Measurements from ENCODE around the gene PNLDC1.
"Not testable (repeated sequence)": the region's sequence is repeated elsewhere in the genome, so short reads cannot be mapped to it uniquely, and the experiment has no call there.

PNLDC1 gene

DNA sequence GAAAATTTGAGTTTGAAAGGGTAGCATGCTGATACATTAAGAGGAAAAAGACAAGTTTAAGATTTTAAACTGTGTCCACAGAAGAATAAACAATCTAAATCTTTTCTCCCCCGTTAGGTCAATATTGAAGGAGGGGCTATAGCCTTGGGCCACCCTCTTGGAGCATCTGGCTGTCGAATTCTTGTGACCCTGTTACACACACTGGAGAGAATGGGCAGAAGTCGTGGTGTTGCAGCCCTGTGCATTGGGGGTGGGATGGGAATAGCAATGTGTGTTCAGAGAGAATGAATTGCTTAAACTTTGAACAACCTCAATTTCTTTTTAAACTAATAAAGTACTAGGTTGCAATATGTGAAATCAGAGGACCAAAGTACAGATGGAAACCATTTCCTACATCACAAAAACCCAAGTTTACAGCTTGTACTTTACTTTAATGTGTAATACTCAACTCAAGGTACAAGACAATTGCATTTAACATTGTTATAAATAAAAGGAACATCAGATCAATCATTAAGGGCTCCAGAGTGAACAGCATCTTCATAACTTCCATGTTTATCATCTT is 21.5 kb upstream of the PNLDC1 start:
- DNase-seq, result no peak

DNA sequence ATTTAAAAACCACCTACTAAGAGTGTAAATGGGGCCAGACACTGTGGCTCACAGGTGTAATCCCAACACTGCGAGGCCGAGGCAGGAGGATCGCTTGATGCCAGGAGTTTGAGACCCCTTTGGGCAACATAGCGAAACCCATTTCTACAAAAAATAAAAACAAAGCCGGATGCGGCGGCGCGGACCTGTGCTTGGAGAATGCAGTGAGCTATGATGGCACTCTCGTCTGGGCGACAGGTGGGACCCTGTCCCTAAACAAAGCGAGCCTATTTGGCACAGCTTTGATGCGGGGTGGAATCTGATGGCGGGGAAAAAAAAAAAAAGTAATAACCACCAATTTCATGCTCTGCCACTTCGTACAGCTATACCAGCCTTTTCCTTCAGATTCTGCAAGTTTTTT is 11.8 kb upstream of the PNLDC1 start:
- no peak for DNase-seq

DNA sequence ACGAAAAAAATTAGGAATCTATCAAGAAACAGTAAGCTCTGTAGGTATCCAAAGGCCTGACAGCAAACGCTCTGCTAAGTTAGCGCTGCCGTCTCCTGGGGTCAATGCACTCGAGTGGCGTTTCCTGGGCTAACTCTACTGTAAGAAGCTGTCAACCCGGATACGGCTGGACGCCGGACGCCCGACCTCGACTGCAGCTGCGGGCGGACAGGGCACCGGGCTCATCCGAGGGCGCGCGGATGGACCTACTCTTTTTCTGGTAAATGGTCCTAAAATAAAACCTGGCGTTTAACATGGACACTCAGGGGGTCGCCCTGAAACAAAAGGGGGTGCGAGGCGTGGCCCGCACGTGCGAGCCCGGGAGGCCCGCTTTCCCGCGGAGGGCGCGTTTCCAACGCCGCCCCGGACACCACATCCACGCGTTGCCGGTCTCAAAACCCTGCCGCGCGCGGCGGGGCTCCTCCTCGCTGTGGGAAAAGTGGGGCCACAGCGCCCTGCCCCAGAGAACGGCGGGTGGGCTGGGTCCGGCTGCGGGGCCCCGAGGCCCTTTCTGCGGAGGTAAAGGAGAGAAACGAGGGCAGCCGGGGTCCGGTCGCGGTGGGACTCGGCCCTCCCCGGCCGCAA is 11.2 kb upstream of the PNLDC1 start:
- DNase-seq, result peak; percentile 51

DNA sequence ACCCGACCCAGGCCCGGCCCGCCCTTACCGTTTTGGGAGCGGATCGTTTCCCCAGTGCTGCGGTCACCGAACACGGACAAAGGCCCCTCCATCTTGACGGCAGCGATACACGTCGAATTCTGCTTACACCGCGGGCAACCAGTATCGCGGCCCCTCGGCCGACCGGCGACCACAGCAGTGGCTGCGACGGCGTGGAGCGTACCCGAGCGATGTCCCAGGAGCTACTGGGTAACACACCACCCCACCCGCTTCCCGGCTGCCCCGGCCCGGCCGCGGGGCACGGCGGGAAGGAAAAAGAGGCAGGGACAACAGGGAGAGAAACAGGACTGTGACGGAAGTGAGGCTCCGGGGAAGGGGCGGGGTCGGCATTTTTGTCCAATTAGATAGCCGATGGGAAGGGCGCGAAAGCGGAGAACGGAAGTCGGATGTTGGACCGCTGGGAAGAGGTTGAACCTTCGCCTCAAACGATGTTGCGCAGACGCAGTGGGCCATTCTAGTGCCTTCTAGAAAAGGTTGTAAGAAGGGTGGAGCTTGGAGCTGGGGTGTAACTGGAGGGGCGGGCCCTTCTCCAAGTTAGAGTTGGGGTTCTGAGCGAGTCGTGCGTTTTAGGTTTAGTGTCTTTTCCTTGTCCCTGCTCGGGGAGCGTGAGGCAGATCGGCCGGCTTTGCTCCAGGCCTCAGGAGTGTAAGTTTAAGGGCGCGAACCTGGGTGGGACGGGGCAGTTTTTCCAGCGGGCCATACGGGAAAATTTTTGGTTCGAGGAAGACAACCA is 10.5 kb upstream of the PNLDC1 start, which contains the start of gene TCP1:
Gene TCP1, minus strand, starts transcription at position 226 of the 772 bp plus-strand sequence. Its CDS starts 134 bp downstream, at position 92.
- DNase-seq, result peak; percentile 100

DNA sequence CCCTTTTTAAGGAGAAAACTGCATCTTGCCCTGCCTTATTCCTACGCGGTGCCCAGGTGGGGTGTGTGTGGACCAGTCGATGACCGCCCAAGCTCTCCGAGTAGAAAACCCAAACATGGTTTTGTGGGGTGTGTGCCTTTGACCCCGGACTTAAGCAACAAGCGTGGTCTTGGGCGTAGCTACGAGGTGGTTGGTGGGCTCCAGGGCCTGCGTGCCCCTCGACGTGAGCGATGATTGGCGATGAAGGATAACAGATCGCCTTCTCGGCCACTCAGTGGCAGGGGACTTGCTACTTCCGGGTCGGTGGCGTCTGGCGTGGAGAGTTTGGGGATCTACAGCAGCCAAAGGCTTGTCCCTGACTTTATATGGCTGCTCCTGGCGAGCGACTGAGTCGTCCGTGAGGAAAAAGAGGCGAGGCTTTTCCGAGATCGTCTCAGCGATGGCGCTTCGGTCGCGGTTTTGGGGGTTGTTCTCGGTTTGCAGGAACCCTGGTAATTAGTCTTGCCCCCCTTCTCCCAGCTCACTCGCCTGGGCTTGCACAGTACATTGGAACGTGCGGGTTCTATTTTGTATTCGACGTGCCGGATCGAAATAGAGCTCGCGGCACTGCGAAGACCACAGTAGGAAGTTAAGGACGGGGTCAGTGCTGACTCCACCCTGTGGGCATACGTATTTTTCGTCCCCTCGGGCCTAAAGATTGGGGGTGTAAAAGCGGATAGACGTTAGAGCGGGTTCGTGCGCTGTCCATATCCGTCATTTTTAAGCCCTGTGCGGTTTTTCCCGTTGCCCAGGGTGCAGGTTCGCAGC is 9.7 kb upstream of the PNLDC1 start, which contains the start of gene MRPL18:
Gene MRPL18, plus strand, starts transcription at position 319 of the 807 bp plus-strand sequence. Its CDS starts 121 bp downstream, at position 440.
- peak; percentile 98 for DNase-seq

DNA sequence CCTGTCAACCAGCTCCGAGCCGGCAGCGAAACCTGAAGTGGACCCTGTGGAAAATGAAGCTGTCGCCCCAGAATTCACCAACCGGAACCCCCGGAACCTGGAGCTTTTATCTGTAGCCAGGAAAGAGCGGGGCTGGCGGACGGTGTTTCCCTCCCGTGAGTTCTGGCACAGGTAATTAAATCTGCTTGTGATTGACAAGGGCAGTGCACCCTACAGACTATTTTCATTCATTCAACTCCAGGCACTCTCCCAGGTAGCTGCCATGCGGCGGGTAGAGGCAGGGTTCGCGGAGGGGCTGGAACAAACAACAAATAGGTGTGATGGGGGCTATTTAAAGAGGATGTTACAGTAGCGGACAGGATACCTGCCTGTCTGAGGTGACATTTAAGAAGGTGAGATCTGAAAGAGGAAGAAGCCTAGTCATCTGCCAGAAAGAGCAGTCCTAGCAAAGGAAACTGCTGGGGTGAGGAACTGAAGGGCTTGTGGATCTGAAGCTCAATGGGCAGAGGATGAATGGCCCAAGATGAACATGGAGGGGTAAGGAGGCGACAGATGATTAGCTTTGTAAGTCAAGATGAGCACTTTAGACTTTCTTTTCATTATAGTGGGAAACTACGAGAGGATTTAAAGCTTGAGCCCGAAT is 9.0 kb upstream of the PNLDC1 start:
- peak; percentile 27 for DNase-seq

- not testable (repeated sequence) for DNase-seq
These were observed 5.1 kb upstream of the PNLDC1 start for GRCh38 chr6:159794976-159795375.

DNA sequence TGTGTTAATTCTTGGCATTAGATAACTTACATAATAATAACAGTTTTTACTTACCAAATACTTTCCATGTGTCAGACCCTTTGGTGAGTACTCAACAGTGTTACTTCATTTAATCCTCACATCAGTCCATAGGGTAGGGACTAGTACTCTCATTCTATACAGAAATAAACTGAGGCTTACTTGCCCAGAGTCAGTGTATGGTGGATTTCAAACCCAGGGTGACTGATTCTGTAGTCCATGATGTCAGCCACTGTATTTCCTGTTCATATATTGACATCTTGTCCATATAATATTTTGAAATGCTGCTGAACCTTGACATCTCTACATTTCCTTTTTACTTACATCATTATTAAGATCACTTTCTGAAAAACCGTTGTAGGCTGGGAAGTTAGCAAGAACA is 2.5 kb upstream of the PNLDC1 start:
- DNase-seq, result no peak

DNA sequence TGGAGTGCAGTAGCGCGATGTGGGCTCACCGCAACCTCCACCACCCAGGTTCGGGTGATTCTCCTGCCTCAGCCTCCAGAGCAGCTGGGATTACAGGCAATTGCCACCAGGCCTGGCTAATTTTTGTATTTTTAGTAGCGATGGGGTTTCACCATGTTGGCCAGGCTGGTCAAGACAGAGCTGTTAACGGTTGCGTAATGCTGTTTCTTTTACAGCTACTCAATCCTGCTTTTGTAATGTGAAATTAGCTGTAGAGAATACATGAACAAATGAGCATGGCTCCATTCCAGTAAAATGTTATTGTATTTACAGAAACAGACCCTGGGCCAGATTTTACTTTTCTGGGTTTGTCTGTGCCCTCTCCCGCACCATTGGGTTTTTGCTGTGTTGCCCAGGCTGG is 1.9 kb downstream of the PNLDC1 start:
- DNase-seq, result no peak

- DNase-seq, result no peak
These were observed 4.4 kb downstream of the PNLDC1 start for GRCh38 chr6:159804504-159804903.

GRCh38 chr6:159805440-159806020 is 5.5 kb downstream of the PNLDC1 start:
- DNase-seq, result peak; percentile 55

DNA sequence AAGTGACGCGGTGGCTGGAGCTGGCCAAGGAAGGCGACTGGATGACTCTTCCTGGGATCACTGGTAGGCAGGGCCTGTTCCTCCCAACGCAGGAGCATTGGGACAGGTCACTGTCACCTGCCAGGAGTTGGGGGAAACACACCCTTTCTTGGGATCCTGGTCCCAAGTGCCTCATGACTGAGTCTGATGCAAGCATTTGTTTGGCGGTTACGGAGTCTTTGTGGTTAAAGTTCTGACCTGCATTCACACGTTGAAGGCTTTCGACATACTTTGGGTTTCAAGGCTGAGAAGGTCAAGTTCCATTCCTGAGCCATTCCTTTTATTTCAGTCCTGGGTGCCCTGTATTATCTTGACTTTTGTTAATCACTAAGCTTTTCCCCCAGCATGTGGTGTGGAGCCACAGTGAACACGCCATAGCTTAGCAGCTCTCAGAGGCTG is 6.0 kb downstream of the PNLDC1 start:
- DNase-seq, result peak; percentile 46

DNA sequence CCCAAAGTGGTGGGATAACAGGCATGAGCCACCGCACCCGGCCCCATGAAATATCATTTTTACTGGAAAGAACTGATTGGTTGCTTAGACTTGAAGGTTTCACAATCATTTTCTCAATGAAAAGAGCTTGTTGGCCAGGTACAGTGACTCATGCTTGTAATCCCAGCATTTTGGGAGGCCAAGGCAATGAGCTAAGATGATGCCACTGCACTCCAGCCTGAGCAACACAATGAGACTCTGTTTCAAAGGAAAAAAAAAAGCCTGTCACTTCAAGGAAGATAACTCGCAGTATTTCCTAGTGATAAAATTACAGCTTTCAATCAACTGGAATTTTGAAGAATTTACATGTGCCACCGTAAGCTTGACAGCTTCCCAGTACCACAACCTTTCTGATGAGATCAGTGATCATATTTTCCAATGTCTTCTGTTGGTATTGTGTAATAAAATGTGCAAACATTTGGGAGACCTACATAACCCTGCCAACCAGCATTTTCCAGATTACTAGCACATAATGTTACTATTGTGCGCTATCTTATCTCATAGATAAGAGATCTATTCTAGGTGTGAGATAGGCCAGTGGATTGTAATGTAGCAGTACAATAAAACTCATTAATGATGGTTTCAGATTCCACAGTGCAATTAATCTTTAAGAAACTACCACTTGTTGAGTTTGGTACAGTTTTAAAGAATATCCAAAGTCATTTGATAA is 7.2 kb downstream of the PNLDC1 start:
- no peak for DNase-seq

DNA sequence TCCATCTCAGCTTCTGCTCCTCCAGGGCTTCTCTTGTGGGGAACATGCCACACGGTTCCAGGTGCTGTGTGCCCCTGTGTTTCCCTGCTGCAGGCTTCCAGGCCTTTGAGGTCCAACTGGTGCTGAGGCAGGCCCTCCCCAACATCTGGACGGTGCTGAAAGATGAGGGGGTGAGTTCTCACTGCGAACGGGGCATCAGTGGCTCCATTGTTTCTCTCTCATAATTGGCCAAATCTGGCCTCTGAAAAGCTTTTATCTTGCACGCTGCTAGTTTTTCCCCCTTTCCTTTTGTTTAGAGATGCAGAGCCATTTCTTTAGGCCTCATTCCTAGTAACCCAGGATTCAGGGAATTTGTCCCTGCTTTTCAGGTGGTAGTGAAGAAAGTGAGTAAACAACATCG is 8.6 kb downstream of the PNLDC1 start:
- no peak for DNase-seq

GRCh38 chr6:159809149-159809548 is 9.1 kb downstream of the PNLDC1 start:
- DNase-seq, result no peak

- DNase-seq, result no peak
These were observed 13.7 kb downstream of the PNLDC1 start for GRCh38 chr6:159813781-159814180.

DNA sequence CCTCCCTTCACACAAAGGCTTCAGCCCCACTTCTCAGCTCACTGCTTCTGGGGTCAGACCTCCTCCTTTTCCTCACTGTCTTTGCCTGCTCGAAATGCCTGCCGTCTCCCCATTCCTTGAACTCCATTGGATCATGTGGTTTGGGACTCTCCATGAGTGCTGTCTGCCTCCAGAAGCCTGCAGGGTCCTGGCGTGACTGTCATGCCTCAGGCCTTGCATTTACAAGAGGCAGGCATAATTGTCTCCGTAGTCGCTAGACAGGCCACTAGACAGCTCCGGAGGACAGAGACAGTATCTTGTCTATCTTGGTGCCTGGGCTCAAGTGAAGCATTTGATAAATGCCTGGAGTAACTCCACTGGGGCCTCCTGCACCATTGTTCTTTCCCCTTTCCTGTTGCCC is 15.3 kb downstream of the PNLDC1 start:
- DNase-seq, result no peak

DNA sequence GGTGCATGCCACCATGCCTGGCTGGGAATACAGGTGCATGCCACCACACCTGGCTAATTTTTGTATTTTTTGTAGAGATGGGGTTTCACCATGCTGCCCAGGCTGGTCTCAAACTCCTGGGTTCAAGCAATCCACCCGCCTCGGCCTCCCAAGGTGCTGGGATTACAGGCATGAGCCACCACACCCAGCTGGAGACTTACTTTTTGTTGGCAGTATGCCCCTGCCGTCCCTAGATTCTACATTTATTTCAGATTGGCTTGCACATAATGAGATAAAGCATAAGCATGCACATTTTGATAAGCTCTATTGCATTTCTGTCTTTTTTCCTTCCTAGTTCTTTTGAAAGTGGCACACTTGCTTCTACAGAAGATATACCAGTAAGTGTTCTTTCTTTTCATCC is 16.7 kb downstream of the PNLDC1 start:
- DNase-seq, result not testable (repeated sequence)

- no peak for DNase-seq
These were observed 18.1 kb downstream of the PNLDC1 start for GRCh38 chr6:159817951-159818739.

DNA sequence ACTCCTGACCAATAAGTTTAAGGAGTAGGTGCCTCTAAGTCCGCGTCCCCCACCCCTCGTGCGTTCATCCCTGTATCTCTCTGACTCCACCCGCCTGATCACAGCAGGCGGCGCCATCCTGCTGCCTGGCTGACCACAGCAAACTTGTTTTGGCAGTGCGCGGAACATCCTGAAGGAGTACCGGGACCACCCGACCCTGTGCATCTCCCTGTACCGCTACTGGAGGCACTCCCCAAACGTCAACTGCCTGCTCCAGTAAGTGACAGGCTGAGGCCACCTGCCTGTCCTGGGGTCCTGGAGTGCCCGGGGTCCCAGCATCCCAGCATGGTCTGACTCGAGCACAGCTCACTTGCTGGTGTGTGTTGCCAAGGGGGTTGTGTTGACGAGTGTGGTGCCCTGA is 19.0 kb downstream of the PNLDC1 start:
- DNase-seq, result no peak

All from OCI-M1 (cell line).